HG03520 (cell line): ENCODE measurements around the gene FADS3.

Experiments used
- ATAC-seq: cut with Tn5 transposase; IDR thresholded peaks from one replicate; pipeline ENCODE4 v1.9.1; 2021; ENCODE audit warnings: mild to moderate bottlenecking, moderate library complexity; ENCODE audit not compliant: unreplicated experiment

FADS3 gene

DNA sequence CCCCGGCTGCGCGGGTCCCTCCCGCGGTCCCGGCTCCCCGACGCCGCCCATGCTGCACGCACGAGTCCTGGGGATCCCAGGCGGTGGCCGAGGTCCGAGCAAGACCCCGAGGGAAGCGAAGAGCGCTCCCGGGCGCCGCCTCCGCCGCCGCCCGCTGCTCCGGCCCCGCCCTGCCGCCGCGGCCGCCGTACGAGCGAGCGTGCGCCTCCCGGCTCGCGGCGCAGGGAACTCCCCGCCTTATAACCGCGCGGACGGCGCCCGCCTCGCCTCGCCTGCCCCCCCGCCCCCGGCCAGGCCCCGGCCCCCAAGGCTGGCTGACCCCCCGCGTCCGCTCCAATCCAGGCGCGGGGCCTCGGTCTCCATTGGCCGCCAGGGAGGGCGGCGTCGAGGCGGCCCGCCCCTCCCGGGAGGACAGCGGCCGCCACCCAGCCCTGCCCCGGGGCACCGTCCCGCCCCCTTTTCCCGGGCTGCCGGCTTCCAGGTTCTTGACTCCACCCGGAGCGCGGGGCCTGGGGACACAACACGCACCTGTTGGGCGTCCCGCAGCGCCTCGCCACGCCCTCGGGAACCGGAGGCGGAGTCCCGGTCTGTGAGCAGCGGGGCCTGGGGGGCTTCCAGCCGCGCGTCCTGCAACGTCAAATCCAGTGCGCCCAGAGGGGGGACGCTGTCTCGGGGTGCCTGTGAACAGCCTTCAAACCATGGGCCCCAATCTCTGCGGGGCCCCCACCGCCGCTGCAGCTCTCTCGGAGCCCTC, at the start of gene FADS3:
Gene FADS3 (minus strand): TSS at position 215 of the 754 bp plus-strand sequence. CDS start 164 bp downstream, at position 51.
- peak; percentile 39 for ATAC-seq

- no peak for ATAC-seq
These were observed 49.1 kb upstream of the FADS3 start for GRCh38 chr11:61940466-61940865.

GRCh38 chr11:61935861-61936260, 44.5 kb upstream of the FADS3 start:
- ATAC-seq, result no peak

DNA sequence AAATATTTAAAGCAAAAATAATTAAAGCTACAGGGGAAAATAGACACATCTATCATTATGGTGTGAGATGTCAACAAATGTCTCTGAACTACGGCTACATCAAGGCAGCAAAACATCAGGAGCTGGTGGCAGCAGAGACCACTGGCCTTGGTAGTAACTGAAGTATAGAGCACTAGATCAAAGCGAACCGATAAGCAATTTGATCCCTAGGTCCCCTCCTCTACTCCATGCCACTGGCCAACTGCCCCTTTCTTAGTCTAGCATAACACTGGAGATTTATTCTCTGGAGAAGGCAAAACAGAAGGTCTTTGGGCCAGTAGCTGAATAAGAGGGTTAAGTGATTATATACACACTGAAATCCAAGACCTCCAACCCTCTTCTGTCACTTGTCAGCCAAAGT, 39.6 kb upstream of the FADS3 start:
- ATAC-seq, result no peak

DNA sequence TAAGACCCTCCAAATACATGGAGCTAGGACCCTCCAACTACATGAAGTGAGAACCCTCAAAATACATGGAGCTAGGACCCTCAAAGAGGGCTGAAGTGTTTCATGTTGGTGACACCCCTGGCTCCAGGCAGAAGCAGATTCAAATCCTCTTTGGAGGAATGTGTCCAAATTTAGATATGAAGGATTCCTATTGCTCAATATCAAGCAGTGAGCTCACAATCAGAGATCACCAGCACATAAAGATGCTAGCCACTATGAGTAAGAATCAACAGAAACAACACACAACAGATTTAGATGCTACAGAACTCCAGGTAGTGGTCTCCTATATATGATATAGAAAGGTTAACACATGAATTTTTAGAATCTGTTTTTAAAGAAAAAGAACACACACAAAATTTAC, 37.3 kb upstream of the FADS3 start:
- ATAC-seq, result no peak

DNA sequence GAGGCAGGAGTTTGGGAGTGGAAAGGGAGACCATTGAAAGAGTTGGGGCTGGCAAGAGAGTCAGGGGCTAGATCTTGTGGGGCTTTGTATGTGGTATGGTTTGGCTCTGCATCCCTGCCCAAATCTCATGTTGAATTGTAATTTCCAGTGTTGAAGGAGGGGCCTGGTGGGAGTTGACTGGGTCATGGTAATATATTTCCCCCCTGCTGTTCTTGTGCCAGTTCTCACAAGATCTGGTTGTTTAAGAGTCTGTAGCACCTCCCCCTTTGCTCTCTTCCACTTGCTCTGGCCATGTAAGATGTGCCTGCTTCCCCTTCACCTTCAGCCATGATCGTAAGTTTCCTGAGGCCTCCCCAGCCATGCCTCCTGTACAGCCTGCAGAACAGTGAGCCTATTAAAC, 36.2 kb upstream of the FADS3 start:
- no peak for ATAC-seq

DNA sequence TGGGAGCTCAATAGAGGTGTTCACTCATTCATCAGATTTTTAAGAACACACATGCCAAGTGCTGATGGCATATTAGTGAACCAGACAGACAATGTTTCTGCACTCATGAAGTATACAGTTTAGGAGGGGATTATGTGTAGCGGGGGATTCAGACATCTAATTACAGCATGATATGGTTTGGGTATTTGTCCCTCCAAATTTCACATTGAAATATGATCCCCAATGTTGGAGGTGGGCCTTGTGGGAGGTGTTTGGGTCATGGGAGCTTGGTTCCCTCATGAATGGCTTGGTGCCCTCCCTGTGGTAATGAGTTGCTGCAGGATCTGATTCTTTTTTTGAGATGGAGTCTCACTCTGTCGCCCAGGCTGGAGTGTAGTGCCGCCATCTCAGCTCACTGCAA, 34.9 kb upstream of the FADS3 start:
- no peak for ATAC-seq

GRCh38 chr11:61925736-61926135, 34.4 kb upstream of the FADS3 start:
- ATAC-seq, result no peak

DNA sequence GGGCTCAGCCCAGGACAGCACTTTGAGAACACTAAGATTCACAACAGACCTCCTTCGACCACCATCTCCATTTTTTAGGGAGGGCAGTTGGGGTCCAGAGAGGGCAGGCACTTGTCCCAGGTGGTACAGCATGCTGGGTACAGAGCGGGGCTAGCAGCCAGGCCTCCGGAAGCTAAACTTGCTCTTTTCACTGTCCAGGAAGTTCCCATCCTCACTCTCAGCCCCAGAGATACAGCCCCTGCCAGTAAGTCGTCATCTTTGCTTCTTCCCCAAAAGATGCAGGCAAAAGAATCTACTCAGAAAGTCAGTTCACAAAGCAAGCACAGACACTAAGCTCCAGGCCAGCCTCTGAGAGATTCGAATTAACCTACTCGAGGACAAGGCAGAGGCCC, 32.7 kb upstream of the FADS3 start:
- ATAC-seq, result no peak

- ATAC-seq, result no peak
These were observed 32.1 kb upstream of the FADS3 start for GRCh38 chr11:61923166-61924063.

GRCh38 chr11:61922539-61922938, 31.2 kb upstream of the FADS3 start:
- no peak for ATAC-seq

- no peak for ATAC-seq
These were observed 30.1 kb upstream of the FADS3 start for GRCh38 chr11:61921446-61921845.

DNA sequence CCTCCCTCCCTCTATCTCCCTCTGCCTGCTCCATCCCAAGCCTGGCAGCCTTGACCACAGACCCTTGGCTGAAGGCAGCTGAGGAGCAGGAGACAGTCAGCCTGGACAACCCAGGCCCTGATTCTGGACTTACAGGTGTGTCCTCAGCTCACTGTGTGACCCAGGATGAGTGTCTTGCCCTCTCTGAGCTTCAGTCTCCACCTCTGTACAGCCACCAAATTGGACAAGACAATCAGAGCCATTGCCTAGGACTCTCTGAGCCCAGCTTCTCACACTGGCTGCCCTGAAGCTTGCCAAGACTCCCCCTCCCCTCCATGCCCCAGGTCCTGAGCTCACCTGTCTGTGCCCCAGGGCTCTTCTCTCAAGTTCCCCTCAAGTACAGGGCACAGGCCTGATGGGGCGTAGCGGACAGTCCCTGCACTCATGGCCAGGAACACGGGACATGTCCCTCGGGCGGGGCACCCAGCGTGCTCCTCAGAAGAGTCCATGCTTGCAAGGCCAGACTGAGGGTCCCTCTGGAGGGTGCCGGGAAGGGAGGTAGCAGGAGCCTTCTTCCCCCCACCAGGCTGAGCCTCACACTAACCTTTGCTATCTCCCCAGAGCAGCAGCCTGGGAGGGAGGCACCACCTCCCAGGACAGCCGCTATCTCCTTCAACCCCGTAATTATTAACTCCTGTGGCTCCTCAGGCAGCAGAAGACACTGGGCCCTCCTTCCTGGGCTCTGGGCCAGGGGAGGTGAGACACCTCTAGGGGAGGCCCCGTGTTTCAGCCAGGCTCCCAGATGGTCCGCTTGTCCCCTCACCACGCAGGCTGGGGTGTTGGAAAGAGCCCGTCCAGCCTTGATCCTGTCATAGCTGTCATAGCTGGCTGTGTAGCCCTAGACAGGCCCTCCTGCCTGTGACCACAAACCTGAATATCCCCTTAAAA, 28.6 kb upstream of the FADS3 start:
- ATAC-seq, result no peak

- ATAC-seq, result no peak
These were observed 27.8 kb upstream of the FADS3 start for GRCh38 chr11:61918938-61919704.

DNA sequence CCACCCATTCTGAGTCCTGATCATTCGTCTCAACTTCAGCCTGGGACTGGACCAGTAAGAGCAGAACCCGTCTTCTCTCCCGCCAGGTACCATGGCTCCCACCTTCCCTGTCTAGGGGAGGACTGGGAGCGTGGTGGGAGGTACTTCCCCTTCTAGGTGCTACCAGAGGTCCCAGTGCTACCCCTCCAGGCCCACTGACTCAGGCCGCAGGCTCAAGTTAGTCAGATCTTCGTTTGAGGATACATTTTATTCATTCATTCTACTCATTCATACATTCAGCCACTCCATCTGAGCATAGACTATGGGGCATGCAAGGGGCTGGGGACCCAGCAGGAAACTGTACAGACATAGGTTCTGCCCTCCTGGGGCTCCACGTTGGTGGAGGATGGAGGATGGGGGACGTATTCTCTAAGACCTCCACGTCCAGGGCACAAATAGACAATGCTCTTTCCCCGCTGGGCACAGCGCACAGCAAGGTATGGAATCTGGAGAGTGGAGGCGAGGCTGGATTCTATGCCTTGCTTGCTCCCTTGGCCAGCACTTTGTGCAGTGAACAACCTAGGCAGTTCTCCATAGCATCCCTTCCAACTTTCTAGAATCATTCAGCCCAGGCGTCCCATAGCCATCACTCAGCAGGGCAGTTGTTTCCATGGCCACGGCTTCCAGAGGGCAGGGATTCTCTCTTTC, 27.0 kb upstream of the FADS3 start:
- ATAC-seq, result no peak

- ATAC-seq, result no peak
These were observed 26.2 kb upstream of the FADS3 start, which contains the start of gene RAB3IL1 for GRCh38 chr11:61917334-61918109. RAB3IL1 (minus strand) TSS chr11:61917566; CDS start chr11:61917367, 199 bp downstream.

GRCh38 chr11:61916737-61917333, 25.5 kb upstream of the FADS3 start:
- no peak for ATAC-seq

GRCh38 chr11:61914471-61915171, 23.3 kb upstream of the FADS3 start:
- no peak for ATAC-seq
